GM19035 (cell line): Measurements from ENCODE around the gene C10orf90.

Experiments
- ATAC-seq: cut with Tn5 transposase; IDR thresholded peaks from one replicate; pipeline ENCODE4 v1.9.1; 2021; ENCODE audit not compliant: unreplicated experiment

C10orf90 gene

GRCh38 chr10:126508535-126509040 lies 161.9 kb downstream of the C10orf90 start:
- no peak for ATAC-seq

- ATAC-seq, result no peak
Measured at GRCh38 chr10:126504761-126505112, 165.8 kb downstream of the C10orf90 start.

- no peak for ATAC-seq
Measured at GRCh38 chr10:126504063-126504760, 166.3 kb downstream of the C10orf90 start.

GRCh38 chr10:126503392-126504062 lies 167.0 kb downstream of the C10orf90 start:
- no peak for ATAC-seq

GRCh38 chr10:126502441-126502840 lies 168.1 kb downstream of the C10orf90 start:
- no peak for ATAC-seq

- ATAC-seq, result no peak
Measured at GRCh38 chr10:126501828-126502227, 168.7 kb downstream of the C10orf90 start.

GRCh38 chr10:126500866-126501265 lies 169.6 kb downstream of the C10orf90 start:
- ATAC-seq, result no peak

GRCh38 chr10:126500185-126500584 lies 170.3 kb downstream of the C10orf90 start:
- no peak for ATAC-seq

GRCh38 chr10:126499744-126500143 lies 170.7 kb downstream of the C10orf90 start:
- ATAC-seq, result no peak

GRCh38 chr10:126497672-126498071 lies 172.8 kb downstream of the C10orf90 start:
- no peak for ATAC-seq

GRCh38 chr10:126496771-126497545 lies 173.5 kb downstream of the C10orf90 start:
- no peak for ATAC-seq

GRCh38 chr10:126491476-126491875 lies 179.0 kb downstream of the C10orf90 start:
- no peak for ATAC-seq

- no peak for ATAC-seq
Measured at GRCh38 chr10:126481181-126481580, 189.3 kb downstream of the C10orf90 start.

- no peak for ATAC-seq
Measured at GRCh38 chr10:126480648-126481047, 189.8 kb downstream of the C10orf90 start.

GRCh38 chr10:126479280-126479895 lies 191.1 kb downstream of the C10orf90 start:
- no peak for ATAC-seq

- no peak for ATAC-seq
Measured at GRCh38 chr10:126478546-126478945, 191.9 kb downstream of the C10orf90 start.

GRCh38 chr10:126476246-126476645 lies 194.2 kb downstream of the C10orf90 start:
- ATAC-seq, result no peak

- ATAC-seq, result no peak
Measured at GRCh38 chr10:126475074-126475691, 195.3 kb downstream of the C10orf90 start.

- ATAC-seq, result no peak
Measured at GRCh38 chr10:126474031-126474430, 196.5 kb downstream of the C10orf90 start.

GRCh38 chr10:126470991-126471390 lies 199.5 kb downstream of the C10orf90 start:
- ATAC-seq, result no peak

GRCh38 chr10:126469692-126470091 lies 200.8 kb downstream of the C10orf90 start:
- no peak for ATAC-seq
